ENCODE measurements around the gene TMEM253.
A peak's percentile ranks its signal among the peaks of the same experiment; 100 is the strongest.

The TMEM253 gene

DNA sequence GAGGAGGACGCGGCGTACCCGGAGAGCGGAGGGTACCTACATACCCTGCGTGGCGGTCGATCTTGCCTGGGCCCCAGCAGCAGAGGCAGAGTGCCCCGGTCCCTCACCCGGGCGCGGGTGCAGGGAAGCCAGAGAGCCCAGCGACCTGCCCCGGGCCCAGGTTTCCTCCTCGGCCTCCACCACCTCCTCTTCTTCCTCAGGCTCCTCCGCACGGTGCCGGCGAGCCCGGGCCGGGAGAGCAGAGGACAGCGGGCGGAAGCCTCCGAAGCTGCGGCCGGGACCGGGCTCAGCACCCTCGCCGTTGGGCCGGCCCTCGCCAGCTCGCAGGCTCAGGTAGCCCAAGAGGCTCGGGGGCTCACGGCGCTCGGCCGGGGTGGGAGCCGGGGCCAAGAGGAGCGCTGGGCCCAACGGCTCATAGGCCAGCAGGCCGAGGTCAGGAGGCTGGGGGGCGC lies 9.0 kb upstream of the TMEM253 start:
- Mint-ChIP-seq H3K4me3 (no peak overlapping the region), H3K27ac (no peak overlapping the region), H3K36me3 (ENCODE audit: low read depth) (peaks cover 1% of the 10 kb centered on the region), H3K27me3 (ENCODE audit: low read depth) (peaks cover 5% of the 10 kb centered on the region), H3K4me1 (ENCODE audit: low read depth) (peaks cover 11% of the 10 kb centered on the region), H3K9me3 (no peaks in the 10 kb centered on the region)

DNA sequence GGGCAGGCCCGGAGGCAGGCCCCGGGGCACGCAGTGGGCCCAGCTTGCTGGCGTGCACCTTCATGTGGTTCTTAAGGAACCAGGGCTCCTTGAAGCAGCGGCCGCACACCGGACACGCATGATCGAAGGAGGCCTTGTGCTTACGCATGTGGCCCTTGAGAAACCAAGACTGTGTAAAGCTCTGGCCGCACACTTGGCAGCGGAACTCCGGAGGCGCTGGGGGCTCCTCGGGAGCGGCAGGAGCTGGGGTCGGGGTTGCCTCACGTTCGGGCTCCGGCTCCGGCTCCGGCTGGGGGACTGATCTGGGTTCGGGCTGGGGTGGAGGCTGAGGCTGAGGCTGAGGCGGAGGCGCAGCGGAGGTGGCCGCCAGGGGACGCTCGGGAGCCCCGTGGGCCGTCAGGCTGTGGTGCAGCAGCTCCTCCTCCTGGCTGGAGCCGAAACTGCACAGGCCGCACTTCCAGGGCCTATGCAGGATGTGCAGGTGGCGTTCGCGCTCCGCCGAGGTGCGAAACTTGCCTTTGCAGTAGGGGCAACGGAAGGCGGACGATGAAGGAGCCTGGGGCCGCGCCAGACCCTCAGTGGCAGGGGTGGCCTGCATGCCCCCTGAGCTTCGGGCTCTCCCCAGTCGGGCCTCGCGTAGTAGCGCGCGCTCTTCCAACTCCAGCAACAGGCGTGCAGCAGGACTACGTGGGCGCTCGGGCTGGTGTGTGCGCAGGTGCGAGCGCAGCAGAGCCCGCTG lies 8.4 kb upstream of the TMEM253 start:
- Mint-ChIP-seq H3K4me3 (no peak overlapping the region), H3K4me1 (ENCODE audit: low read depth) (peaks cover 9% of the 10 kb centered on the region), H3K27me3 (ENCODE audit: low read depth) (peaks cover 5% of the 10 kb centered on the region), H3K36me3 (ENCODE audit: low read depth) (peaks cover 1% of the 10 kb centered on the region), H3K27ac (peak overlapping the region; percentile 55), H3K9me3 (no peaks in the 10 kb centered on the region)

DNA sequence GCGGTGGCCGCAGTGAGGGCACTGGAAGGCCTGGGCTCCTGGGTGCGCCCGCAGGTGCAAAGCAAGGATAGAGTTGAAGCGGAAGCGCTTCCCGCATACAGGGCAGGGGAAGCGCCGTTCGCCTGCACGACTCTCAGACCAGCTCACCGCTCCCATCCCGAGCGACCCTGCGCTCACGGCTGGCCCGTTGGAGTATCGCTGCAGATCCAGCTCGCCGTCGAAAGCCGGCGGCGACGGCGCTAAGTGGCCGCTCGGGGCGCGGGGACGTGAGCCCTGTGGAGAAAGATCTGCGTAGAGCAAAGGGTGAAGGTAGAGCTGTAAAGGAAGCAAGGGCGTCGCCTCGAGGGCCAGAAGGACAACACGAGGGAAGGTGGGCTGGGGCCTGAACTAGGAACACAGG lies 7.8 kb upstream of the TMEM253 start:
- Mint-ChIP-seq H3K9me3 (no peaks in the 10 kb centered on the region), H3K27ac (no peak overlapping the region), H3K4me1 (ENCODE audit: low read depth) (peaks cover 4% of the 10 kb centered on the region), H3K36me3 (ENCODE audit: low read depth) (peaks cover 1% of the 10 kb centered on the region), H3K27me3 (ENCODE audit: low read depth) (peaks cover 5% of the 10 kb centered on the region), H3K4me3 (no peak overlapping the region)

DNA sequence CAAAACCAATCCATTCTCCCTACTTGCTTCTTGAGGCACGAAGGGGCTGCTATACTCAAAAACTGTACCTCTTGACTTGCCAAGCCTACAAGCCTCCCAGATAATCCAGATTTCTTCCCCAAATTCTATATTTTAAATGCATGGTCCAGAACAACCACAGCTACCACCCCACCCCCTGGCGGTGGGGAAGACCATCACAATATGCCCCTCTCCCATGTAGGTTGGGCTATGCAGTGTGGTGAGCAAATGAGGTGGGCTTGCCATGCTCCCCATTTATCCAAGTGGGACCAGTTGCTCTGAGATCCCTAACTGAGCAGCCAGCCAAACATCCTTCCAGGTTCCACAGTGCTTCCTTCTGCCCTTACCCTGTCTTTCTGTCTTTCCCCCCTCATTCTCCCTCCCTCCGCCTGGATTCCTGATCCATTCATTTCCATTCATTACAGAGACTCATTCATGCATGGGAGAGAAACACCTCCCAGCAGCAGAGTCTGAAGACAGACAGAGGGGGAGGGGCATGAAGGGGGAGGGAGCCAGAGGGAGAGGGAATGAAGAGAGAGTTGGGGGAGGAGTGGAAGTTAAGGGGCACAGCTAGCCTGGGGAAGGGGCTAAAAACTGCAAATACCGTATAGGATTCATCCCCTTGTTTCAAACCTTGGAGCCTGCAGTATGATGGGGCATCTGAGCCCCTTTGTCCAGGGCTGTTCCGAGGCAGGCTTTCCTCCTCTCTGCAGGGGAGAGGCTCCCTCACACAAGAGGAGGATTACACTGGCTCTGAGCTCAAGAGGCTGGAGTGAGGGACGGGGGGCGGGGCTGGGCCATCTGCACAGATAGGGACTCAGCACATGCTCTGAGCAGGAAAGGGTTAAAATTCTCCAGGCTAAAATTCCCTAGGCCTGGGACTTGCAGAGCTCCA lies 6.8 kb upstream of the TMEM253 start:
- Mint-ChIP-seq H3K9me3 (no peaks in the 10 kb centered on the region), H3K27ac (no peak overlapping the region), H3K4me1 (ENCODE audit: low read depth) (peaks cover 5% of the 10 kb centered on the region), H3K36me3 (ENCODE audit: low read depth) (peaks cover 1% of the 10 kb centered on the region), H3K27me3 (ENCODE audit: low read depth) (peaks cover 9% of the 10 kb centered on the region), H3K4me3 (no peak overlapping the region)

DNA sequence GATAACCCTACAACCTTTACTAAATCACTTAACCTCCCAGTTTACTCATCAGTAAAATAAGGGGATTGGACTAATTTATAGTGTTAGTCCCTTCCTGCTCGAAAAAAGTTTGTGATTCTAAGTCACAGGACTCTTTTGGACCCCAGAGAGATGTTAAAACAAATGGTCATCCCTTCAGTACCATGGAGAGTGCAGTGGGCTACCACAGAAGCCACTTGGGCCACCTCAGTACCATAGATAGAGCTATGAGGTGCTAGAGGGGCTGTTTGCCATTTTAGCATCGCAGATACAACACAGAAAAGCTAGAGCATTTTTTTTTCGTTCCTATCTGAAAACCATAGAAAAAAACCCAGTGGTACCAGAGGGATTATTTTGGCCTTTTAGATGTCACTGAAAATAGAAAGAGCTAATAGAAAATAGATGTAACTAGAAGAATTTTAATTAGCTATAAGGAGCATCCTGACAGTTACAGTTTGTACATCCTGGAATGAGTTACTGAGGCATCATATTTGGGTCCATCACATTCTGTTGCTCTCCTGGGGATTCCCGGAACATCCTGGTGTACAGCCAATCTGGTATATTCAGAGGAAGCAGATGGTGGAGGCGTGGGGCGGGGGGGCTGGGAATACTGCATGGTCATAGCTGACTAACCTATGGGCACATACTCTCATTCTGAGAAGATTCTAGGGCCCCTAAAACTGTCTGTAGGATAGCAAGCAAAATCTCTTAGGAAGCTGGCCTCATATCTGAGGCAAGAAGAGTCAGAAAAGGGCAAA lies 5.2 kb upstream of the TMEM253 start:
- H3K36me3 Mint-ChIP-seq (ENCODE audit: low read depth), result peaks cover 1% of the 10 kb centered on the region
- H3K27me3 Mint-ChIP-seq (ENCODE audit: low read depth), result peaks cover 17% of the 10 kb centered on the region
- H3K4me1 Mint-ChIP-seq (ENCODE audit: low read depth), result peaks cover 11% of the 10 kb centered on the region
- H3K27ac Mint-ChIP-seq, result no peak overlapping the region
- no peak overlapping the region for H3K4me3 Mint-ChIP-seq
- H3K9me3 Mint-ChIP-seq, result no peaks in the 10 kb centered on the region

DNA sequence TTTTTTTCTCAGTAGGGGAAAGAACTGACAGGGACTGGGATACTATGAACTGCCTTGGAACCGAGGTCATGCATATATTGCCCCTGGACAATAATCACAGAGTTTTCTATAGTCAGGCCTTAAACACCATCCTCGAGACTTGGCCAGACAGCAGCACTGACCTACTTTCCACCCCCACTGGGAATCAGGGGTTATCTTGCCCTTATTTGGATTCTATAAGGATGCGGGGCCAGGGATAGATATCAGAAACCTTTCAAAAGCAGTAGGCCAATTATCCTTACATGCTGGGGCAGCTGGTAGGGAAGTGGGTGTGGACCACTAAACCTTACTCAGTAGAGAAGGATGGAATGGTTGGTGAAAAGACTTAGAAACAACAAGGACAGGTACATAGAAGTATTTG lies 4.4 kb upstream of the TMEM253 start:
- H3K27ac Mint-ChIP-seq, result no peak overlapping the region
- peaks cover 19% of the 10 kb centered on the region for H3K27me3 Mint-ChIP-seq (ENCODE audit: low read depth)
- peaks cover 1% of the 10 kb centered on the region for H3K36me3 Mint-ChIP-seq (ENCODE audit: low read depth)
- H3K9me3 Mint-ChIP-seq, result no peaks in the 10 kb centered on the region
- no peak overlapping the region for H3K4me3 Mint-ChIP-seq
- peaks cover 11% of the 10 kb centered on the region for H3K4me1 Mint-ChIP-seq (ENCODE audit: low read depth)

DNA sequence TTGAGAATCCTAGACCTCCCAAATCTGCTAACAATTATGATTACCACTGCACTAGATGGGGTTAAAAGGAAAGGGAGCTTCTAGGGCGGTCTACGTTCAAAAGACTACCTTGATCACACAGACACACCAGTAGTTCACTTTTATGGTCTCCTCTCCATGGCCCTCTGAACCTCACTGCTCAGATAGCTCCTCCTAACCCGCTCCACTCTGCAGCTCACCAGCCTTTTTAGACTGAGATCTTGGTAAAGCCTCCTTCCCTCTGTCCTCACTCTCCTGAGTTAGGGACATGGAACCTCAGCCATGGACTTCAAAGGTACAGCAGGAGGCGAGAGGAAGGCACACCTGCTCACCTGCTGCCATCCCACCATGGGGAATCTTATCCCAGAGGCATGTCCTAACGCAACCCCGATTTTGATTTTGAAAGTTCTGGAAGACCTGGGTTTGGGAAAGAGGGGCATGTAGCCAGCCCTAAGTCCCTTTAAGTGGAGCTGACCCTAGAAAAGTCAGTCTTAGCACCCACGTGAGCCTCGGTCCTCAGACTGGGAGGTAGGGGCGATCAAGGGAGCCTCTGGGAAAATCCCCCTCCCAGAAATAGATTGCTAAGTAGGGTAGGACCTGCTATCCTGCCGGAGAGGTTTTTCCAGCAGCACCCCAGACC lies 3.8 kb upstream of the TMEM253 start:
- Mint-ChIP-seq H3K27ac (peak overlapping the region; percentile 3), H3K36me3 (ENCODE audit: low read depth) (peaks cover 1% of the 10 kb centered on the region), H3K4me3 (peak overlapping the region; percentile 77), H3K9me3 (no peaks in the 10 kb centered on the region), H3K27me3 (ENCODE audit: low read depth) (peaks cover 19% of the 10 kb centered on the region), H3K4me1 (ENCODE audit: low read depth) (peaks cover 16% of the 10 kb centered on the region)

DNA sequence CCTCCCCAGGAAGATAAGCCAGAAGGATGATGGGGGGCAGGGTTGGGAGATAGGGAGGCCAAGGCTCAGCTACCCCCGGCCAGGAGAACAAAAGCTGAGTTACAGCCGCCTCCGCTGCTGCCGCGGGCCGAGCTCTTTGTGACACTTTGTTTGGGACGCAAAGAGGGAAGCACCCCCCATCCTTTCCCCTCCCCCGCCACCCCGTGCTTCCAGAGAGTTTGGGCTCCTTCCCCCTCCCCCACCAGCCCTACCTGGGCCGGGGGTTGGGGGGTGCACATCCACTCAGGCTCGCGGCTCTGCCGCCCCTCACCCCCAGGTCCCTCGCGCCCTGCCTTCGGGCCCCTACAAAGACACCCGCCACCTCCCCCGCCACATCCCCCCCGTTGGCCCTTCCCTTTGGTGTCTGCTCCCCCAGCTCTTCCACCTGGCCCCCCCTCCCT lies 3.2 kb upstream of the TMEM253 start:
- no peak overlapping the region for H3K27ac Mint-ChIP-seq
- peak overlapping the region; percentile 77 for H3K4me3 Mint-ChIP-seq
- no peaks in the 10 kb centered on the region for H3K9me3 Mint-ChIP-seq
- no peaks in the 10 kb centered on the region for H3K36me3 Mint-ChIP-seq (ENCODE audit: low read depth)
- H3K27me3 Mint-ChIP-seq (ENCODE audit: low read depth), result peaks cover 19% of the 10 kb centered on the region
- peaks cover 21% of the 10 kb centered on the region for H3K4me1 Mint-ChIP-seq (ENCODE audit: low read depth)

DNA sequence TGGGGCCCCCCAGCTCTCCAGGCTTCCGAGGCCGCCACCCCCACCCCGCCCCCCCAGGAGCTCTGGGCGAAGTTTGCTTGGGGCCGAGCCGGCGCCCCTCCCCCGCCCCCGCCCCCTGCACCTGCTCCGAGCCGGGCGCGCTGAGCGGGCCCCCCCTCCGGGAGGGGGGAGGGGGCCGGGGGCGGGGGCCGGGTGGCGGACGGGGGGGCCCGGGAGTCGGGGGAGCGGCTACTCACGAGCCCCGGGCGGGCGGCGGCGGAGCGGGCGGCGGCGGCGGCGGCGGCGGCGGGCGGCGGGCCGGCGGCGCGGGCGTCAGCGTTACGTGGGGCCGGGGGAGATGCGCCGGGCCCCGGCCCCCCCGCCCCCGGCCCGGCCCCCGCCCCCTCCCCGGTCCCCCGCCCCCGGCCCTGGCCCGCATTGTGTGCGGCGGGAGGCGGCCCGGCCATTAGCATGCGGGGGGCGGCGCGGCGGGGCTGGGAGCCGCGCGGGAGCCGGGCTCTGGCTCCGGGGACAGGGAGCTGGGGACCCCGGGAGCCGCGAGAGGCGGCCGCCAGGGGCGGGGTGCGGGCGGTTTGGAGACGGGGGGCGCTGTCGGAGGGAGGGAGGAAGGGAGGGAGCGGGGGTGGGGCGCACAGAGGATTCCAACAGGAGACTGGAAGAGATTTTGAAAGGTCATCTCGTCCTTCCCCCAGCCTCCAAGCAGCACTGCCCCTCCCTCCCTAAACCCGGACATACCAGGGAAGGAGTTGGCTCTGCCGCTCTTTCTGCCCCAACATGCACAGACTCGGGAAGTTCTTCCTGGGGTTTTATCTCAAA lies 2.6 kb upstream of the TMEM253 start, which contains the start of gene ZNF219:
TSS of gene ZNF219 (minus strand) at position 580 of the 816 bp plus-strand sequence. CDS start 5,064 bp downstream, outside the sequence.
- Mint-ChIP-seq H3K36me3 (ENCODE audit: low read depth) (no peaks in the 10 kb centered on the region), H3K9me3 (no peaks in the 10 kb centered on the region), H3K27me3 (ENCODE audit: low read depth) (peaks cover 19% of the 10 kb centered on the region), H3K4me1 (ENCODE audit: low read depth) (peaks cover 23% of the 10 kb centered on the region), H3K27ac (peak within 1 kb of the TSS; percentile 51), H3K4me3 (peak within 1 kb of the TSS; percentile 83)

DNA sequence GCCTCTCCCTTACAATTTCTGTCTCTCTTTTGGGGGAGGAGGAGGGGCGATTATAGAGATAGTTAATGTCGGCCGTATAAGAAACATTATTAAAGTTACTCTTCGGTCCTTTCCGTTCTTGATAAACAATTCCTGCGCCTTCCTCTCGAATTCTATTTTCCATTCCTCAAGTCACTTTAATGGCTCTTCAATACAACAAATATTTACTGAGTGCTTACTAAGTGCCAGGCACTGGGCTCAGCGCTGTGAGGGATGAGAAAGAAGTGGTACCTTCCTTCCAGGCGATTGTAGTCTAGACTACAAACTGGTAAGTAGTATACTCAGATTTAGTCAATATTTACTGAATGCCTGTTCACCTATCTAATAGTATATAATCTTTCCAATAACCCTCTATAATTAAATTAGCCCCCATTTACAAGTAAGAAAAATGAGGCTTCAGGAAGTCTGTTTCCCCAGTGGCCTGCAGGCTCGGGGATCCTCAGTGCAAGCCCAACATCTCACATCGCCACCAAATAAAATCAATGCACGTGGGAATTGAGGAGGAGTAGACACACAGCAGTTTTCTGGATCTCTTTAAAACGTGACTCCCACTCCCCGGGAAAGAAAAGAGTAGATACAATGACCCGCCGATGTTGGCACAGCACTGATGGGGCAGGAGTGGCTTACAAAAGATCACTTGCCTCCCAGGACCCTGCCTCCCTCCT lies 1.8 kb upstream of the TMEM253 start:
- Mint-ChIP-seq H3K36me3 (ENCODE audit: low read depth) (no peaks in the 10 kb centered on the region), H3K4me3 (peak overlapping the region; percentile 83), H3K4me1 (ENCODE audit: low read depth) (peaks cover 25% of the 10 kb centered on the region), H3K27me3 (ENCODE audit: low read depth) (peaks cover 14% of the 10 kb centered on the region), H3K27ac (peak overlapping the region; percentile 51), H3K9me3 (no peaks in the 10 kb centered on the region)

DNA sequence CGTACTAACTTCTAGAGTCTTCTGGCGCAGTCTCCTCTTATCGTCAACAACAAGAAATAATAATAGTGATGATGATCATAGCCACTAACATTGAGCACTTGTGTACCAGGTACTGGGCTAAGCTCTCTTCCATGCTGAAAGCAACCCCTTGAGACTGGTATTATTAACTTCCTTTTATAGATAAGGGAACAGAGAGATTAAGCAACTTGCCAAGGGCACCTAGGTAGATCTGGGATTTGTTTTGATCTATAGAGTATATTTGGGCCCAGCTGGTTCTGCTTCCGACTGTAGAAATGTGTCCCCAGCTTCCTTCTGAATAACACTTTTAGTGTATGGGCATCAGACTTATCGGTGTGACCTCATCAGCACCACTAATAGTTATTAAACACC lies 1.3 kb upstream of the TMEM253 start:
- Mint-ChIP-seq H3K9me3 (no peaks in the 10 kb centered on the region), H3K27me3 (ENCODE audit: low read depth) (peaks cover 14% of the 10 kb centered on the region), H3K4me3 (peak overlapping the region; percentile 83), H3K27ac (no peak overlapping the region), H3K4me1 (ENCODE audit: low read depth) (peaks cover 28% of the 10 kb centered on the region), H3K36me3 (ENCODE audit: low read depth) (no peaks in the 10 kb centered on the region)

DNA sequence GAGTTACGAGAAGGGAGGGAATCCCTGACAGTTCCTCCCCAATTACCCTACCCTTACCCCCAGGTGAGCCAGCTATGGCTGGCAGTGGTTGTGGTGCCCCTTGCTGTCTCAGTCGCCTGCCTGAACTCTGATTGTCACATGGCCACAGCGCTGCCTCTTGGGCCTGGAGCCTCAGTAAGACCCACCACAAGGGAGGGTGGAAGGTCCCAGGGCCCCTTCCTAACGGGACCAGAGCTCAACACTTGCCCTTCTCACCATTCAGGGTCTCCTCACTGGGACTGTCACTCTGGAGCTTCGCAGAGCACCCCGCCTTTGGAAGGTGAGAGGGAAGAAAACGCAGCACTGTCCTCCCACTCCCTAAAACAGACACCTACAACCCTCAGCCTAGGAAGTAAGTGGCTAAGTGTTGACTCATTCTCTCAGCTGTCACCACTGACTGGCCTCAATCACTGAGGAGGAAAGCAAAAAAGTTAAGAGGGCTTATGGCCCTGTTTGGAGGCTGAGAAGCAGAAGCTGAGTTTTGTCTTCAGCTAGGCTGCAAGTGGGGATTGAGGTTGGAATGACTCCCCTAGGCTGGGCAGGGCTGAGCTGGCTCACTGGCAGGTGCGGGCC lies 1.0 kb downstream of the TMEM253 start:
- H3K27me3 Mint-ChIP-seq (ENCODE audit: low read depth), result peaks cover 14% of the 10 kb centered on the region
- peak overlapping the region; percentile 94 for H3K4me3 Mint-ChIP-seq
- H3K4me1 Mint-ChIP-seq (ENCODE audit: low read depth), result peaks cover 37% of the 10 kb centered on the region
- H3K27ac Mint-ChIP-seq, result peak overlapping the region; percentile 81
- no peaks in the 10 kb centered on the region for H3K9me3 Mint-ChIP-seq
- no peaks in the 10 kb centered on the region for H3K36me3 Mint-ChIP-seq (ENCODE audit: low read depth)

Data from T-helper 1 cell treated with Interleukin-12 subunit alpha and Interleukin-12 subunit beta and Interleukin-4 antibody, amounts not matched to agents 30 μg/mL and 1 μg/mL, for 36 hours (primary cell).